Central memory CD4-positive, alpha-beta T cell (primary cell): ENCODE results near the gene SORBS2.

Experiments
- DNase-seq: peaks from one replicate; pipeline ENCODE4 v3.0.0; 2022

Gene SORBS2

DNA sequence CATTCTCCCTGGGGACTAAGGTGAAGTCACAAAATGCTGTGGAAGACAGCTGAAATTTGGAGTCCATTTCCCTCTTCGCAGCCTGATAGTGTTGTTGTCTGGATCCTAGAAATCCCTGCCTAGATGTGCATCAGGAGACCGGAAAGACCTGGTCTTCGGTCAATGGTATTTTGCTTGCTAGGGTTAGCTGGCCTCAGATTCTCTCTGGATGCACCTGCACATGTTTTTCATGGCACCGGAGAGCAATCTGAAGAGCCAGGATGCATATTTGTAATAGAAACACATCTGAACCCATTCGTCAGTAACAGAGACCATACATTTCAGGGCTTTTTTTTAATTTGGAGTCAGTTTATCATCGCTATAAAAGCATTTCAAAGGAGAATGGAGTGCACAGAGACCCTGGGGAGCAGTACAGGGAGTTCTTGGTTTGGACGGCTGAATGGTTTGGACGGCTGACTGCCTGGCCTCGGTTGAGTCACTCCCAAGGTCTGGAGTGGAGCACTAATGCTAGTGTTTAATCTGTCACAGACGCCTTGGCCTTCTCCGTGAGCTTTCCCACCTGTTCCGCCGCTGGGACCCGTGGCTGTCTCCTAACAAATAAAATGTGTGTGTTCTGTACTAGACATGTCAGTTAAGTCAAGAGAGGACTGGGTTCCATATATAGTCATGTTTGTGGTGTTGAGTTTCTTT lies 269.2 kb downstream of the SORBS2 start:
- no peak for DNase-seq

DNA sequence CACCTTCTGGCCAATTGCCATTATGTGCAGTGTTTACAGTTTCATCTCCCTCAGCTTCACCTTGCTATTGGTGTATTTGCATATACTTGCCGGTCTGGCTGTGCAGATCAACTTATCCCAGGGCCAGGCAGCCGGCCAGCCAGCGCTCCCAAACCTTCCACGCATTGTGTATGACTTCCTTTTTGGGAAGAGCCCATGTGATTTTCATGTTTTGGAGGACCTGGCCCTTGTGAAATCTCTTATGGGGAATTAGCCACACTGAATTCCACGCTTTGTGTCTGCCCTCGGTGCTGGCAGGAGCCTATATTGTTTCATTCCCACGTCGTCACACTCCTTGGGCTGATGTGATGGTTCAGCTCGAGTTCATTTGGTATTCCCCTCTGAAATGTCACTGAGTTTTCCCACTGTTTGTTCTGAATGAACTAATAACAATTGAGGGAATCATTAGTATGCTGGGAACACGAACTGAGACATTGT lies 270.7 kb downstream of the SORBS2 start:
- no peak for DNase-seq

DNA sequence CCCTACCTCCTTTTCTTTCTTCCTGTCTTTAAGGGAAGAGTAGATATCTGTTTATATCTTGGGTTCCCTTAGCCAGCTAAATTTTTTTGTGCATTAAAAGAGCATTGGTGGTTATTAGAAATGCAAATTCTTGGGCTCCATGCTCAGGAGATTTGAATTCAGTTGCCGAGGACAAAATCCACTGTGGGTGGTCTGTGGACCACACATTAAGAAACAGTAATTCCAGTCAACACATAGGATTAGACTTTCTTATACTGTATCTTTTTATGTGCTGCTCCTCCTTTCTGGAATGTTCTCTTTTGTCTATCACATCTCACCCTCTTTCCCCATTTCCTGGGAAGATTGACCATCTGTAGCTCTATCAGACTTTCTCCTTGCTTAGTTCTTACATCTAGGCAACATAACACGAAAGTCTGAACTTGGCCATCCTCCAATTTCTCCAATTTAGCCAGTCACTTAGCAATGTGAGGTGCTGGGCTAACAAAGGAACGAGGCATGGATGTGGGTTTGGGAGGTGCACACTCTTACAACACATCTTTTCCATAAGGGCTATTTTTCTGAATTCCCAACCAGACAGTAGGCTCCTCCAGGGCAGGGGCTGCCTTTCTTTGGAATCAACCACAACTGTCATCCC lies 271.4 kb downstream of the SORBS2 start:
- no peak for DNase-seq

DNA sequence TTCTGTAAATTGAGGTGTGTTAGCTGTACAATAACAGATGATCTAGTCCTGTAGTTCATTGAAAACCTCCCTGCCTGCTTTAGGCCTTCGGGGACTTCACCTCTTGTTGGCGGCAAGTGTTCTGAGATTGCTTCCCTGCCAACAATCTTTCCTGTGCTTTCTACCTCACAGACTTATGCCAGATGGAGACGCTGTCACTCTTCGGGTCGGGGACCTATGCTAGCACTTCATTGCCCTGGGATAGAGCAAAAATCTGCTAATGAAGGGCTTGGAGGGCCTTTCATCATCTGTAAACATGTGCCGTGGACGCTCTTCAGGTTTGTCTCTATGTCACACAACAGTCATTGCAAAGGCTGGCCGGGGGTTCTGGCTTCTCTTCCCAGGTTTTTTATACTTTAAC lies 272.0 kb downstream of the SORBS2 start:
- no peak for DNase-seq

DNA sequence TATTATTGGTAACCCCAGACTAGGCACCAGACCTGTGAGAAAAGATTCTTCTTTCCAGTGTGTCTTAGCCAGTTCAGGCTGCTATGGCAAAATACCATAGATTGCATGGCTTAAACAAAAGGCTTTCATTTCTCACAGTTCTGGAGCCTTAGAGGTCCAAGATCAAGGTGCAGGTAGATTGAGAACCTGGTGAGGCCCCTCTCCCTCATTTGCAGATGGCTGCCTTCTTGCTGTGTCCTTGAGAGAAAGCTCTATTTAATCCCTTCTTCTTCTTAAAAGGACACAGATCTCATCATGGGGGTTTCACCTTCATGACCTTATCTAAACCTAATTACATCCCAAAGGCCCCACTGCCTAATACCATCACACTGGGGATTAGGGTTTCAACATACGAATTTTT lies 273.2 kb downstream of the SORBS2 start:
- no peak for DNase-seq

DNA sequence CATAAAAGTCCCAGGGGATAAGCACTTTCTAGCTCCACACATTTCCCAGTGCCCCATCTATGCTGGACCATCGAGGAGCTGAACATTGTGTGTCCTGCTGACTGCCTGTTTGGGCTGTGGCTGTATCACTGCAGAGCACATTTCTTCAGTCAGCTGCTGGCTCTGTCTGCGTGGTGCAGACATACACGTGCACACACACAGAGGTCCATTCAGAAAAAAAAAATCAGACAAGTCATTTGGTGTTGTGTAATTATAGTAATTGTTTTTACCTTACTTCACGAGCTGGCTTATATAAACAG lies 275.6 kb downstream of the SORBS2 start:
- no peak for DNase-seq

DNA sequence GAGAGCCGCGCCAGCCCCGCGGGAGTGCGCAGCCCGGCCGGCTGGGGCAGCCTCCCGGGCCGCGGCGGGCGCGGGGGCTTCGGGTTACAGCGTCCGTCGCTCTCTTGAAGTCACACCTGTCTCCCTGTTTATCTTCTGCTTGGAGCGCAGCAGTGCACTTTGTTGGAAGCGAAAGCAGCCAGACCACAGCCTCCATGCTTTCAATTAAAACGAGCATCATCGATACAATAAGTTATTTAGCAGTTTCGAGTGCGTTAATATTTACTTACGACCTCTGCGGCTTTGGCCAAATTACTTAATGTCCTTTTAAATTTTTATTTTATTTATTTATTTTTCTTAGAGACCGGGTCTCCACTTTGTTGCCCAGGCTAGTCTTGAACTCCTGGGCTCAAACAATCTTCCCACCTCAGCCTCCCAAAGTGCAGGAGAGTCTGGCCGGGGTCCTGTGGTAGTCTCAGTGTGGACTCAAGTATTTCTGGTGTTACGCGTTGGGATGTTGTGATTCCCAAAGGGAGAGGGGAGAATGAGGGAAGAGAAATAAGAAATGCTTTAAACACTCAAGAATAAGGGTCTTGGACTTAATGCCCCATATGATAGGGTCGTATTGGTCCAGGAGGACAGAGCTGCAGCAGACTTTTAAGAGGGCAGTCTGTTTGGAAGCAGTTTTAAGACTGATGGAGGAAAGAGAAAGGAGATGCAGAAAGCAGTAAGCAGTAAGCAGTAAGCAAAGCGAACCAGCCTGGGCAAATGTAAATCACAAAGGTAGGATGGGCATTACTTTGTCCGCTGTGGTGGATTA lies 276.2 kb downstream of the SORBS2 start:
- no peak for DNase-seq
